Cortex of kidney (tissue), 1 donor: ENCODE data around the gene SEL1L.
"Not testable (repeated sequence)": the region's sequence is repeated elsewhere in the genome, so short reads cannot be mapped to it uniquely, and the experiment has no call there.

Experiments
- DNase-seq: peaks from one replicate; lab custom pipeline; 2025; lab: John Stamatoyannopoulos, UW

SEL1L gene

DNA sequence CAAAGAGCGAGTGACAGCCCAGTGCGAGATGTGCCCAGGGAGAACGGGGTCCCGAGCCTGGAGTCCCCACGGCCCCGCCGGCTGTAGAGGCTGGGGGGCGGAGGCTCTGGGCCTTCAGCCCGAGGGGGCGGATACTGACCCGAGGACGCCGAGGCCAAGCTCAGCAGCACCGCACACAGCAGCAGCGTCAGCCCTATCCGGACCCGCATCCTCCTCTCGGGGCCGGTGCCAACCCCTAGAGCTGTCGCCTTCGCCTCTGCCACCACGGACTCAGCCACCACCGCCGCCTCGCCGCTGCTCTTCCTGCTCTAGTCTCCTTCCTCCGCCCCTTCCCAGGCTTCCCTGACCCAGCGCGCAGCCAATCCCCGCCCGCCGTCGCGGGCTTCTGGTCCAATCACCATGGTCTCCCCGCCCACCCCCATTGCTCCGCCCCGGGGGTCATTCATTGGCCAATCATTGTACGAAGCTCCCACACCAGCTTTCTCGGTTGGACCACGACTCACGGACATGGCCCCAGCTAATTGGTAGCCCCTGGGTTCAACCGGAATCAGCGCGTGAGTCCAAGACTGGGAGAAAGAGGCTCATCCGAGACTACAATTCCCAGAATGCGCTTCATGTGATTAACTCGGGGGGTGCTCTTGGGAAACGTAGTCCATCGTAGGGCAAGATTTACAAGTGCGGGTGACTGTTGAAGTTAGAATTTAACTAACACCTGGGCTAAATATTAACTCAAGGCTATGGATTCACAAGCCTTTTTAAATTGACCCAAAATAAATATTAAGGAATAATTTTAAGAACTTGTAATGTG, at the start of gene SEL1L:
Gene SEL1L (minus strand): TSS at position 318 of the 808 bp plus-strand sequence. CDS start 109 bp downstream, at position 209.
- DNase-seq = peak; percentile 89

DNA sequence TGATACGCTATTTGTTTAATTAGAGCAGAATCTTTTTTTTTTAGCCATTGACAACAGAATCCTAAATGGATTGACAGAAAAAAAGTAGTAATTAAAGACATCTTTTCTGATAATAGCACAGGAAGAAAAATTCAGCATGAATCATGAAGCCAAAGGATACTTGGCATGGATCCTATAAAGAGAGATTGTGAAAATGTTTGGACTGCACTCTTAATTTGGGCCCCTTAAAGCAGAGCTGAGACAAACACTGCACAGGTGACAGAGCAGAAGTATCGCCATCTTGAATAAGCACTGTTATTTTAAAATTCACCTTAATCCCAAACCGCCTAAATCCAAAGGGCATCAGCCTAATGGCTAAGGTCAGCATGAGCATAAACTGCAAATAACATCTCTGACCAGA, 48.8 kb upstream of the SEL1L start:
- no peak for DNase-seq

DNA sequence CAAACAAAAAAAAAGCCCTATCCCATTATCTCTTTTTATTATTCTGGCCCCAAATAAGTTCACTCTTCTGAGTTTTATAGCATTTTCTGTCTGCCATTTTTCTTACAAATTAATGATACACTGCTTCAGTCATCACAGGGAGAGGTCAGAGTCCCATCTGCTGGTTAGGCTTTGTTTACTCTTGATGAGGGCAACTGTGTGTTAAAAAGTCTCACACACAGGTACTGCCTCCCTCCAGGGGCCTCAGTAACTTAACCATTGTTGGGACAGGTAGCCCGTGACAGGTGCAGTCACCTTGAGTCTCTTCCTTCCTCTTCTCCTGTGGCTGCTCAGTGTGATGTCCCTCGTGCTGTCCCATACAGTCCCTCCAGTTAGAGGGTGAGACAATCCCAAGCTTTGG, 45.5 kb upstream of the SEL1L start:
- no peak for DNase-seq

DNA sequence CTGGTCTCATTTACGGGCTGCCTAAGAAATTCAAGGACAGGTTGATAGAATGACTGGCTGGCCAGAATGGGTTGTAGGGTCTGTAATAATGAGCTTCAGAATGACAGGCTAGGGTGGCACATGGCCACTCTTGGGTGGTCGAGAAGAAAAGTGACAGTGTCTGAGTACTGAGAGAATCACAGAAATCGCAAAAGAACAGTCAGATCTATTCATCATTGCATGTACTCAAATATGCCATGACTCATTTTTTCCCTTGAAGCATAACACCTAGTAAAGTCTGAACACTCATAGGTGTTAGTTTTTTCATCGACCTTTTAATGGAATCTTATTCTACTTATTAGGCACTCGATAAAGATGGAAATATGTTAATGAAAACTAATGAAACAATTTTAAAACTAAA, 37.8 kb upstream of the SEL1L start:
- DNase-seq = no peak

DNA sequence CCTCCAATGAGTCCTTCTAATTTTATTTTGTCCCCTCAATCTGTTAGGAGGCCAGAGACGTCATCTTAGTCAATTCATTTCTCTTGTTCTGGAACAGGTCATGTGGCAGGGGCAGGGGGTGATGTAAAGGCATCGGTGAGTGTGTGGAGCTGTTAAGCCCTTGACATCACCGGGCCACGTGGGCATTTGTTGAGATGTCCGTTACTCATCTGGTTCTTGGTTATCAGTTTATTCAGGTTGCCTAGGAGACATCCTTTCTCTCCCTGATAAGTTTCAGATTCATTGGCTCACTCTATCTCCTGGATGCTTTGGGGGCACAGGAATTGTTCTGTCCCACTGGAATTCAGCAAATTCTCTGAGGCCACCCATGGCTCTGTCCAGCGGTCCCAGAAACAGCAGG, 33.6 kb upstream of the SEL1L start:
- DNase-seq = no peak

DNA sequence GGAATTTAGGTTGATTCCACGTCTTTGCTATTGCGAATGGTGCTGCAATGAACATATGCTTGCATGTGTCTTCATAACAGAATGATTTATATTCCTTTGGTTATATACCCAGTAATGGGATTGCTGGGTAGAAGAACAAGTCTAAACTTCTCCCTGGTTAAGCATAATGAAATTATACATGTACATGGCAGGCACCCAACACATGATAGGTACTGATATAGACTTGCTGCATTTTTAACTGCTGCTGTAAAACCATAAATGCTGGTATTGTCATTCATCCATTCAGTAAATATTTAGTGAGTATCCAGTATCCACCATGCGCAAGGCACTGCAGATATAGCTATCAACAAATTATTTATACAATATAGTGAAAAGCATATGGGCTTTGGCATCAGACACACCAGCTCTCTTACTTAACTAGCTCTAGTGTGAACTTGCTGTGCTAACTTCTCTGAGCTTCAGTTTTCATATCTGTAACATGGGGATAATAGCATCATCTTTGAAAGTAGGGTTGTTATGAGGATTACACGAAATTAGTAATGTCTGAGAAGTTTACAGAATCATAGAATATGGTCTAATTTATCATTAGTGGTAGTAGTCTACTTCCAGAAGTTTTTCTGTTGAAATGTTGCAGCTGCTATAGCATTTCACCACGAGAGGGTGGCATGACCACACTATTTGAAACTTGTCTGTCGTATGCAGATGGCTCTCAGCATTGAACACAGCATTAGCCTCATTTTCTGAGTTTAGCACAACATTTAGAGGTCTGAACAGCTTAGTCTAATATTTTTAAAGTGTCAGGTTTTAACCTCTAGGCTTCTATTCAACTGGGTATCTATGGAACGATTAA, 32.0 kb upstream of the SEL1L start:
- DNase-seq = no peak

DNA sequence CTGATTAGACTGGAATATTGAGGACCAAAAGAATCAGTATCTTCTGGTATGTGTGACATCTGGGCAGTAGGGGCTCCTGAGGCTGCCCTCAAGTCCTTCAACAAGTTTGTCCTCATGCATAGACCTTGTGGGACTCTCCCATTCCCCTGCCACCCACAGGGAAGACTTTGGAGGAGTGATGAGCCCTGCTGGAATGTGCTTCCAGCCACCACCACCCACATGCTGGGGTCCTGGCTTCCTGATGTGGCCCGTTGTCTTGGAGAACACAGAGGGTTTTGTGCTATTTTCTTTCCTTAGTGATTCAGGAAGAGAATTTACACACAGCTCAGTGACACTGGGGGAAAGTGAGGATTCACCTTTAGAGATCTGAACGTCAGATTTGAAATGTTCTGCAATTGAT, 29.2 kb upstream of the SEL1L start:
- no peak for DNase-seq

DNA sequence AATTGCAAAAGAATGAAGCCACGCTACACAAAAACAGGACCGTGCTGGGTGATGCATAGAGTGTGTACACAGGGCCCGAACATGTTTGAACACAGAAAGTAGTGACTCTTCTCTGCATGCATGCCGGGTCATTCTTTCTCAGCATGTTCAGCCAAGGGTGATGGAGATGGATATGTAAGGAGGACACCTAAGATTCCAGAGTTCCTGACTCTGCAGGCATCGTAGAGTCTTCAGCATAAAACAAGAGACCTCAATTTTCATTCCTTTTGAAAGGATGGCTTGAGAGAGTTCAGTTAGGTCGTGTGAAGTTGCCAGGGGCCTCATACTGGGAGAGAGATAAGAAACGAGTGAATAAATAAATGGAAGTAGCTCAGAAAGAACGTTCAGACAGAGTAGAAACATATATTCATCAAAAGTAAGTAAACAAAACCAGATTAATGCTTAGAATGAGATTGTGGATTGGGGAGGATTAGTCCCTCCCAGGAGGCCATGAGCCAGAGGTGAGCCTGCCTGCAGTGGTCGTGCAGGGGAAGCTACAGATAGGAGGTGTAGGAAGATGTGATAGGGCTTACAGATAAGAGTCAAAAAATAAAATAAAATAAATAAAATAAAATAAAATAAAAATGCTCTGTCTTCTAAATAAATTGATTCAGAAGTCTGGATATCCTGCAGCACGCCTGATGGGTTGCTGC, 27.6 kb upstream of the SEL1L start:
- no peak for DNase-seq

DNA sequence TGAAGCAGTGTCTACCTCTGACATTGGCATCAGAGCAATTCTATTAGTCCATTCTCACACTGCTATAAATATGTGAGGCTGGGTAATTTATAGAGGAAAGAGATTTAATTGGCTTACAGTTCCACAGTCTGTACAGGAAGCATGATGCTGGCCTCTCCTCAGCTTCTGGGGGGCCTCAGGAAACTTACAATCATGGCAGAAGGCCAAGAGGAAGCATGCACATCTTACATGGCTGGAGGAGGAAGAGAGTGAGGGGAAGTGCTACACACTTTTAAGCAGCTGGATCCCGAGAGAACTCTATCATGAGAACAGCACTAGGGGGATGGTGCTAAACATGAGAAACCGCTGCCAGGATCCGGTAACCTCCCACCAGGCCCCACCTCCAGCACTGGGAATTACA, 25.7 kb upstream of the SEL1L start:
- no peak for DNase-seq

DNA sequence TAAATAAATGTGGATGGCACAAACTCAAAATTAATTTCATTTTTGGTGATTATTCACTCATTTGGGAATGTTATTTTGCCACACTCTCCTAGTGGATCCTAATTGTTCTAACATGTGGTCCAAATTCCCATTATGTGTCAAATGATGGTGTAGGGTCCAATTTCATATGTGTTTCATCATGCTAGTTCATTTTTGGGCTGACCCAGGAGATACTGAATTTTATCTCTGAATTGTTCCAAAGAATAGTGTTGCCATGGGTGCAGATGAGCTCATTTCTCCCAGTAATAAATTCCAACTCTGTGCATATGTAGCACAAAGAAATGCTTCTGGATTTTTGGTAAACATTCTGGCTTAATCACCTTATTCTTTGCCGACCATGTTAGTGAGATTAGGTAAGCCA, 23.5 kb upstream of the SEL1L start:
- no peak for DNase-seq

DNA sequence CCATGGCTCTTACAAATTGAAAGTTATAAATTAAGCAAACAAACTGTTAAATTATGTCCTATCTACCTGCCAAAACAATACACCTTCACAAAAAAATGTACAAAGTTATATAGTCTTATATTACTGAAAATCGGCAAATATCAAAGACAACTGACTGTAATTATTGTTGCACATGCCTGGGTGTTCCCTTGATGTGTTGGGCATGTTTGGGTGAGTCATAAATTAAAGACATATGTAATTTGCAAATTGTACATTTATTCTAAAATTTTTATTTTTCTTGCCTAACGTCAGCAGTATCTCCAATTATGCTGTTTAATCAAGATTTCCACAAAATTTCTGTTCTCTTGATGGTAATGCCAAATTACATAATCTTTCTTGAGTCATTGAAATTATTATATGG, 22.0 kb upstream of the SEL1L start:
- DNase-seq = no peak

DNA sequence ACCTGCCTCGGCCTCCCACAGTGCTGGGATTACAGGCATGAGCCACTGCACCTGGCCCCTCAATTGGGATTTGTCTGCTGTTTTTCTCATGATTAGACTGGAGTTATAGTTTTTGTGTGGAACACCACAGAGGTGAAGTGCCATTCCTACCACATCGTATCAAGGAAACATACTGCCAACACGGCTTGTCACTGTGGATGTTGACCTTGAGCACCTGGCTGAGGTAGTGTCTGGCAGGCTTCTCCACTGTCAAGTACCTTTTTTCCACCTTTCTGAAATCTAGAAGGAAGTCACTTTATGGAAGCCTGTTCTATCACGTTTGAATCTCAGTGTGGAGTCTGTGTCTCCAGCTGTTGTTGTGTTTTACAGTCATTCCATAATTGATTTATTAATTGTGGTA, 21.4 kb upstream of the SEL1L start:
- no peak for DNase-seq

DNA sequence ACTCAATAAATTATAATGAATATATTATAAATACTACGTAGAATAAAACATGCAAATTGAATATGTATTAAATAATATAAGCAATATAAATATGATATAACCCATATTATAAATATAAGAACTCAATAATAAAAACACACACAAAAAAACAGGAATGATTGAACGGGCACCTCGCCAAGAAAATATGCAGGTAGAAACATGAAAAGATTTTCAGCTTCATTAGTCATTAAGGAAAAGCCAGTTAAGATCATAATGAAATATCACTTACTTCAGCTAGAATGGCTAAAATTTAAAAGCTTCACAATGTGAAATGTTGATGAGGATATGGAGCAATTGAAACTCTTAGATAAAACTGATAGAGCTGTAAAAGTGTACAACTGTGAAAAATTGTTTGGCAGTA, 17.8 kb upstream of the SEL1L start:
- DNase-seq = no peak

DNA sequence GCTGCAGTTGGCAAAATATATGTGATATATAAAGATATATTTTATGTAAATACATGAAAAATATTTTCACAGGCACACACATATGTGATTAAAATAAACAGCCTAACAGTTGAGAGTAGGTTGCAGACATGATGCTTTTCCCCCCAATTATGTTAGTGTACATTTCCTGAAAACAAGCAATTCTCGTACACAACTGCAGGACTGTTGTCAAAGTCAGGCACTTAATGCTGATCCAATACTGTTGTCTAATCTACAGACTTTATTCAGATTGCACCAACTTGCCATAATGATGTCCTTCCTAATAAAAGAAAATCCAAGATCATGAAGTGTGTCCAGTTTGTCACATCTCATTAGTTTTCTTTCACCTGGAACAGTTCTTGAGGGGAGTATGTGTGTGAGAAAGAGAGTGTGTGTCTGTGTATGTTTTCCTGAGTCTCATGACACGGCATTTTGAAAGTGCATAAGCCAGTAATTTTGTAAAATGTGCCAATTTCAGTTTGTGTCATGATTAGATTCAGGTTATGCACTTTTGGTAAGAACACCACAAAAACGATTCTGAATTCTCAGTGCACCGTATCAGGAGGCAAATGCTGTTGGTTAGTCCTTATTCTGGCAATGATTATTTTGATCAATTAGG, 16.5 kb upstream of the SEL1L start:
- no peak for DNase-seq

DNA sequence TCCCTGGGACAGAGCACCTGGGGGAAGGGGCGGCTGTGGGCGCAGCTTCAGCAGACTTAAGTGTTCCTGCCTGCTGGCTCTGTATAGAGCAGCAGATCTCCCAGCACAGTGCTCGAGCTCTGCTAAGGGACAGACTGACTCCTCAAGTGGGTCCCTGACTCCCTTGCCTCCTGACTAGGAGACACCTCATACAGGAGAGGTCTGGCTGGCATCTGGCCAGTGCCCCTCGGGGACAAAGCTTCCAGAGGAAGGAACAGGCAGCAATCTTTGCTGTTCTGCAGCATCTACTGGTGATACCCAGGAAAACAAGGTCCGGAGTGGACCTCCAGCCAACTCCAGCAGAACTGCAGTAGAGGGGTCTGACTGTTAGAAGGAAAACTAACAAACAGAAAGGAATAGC, 7.6 kb upstream of the SEL1L start:
- not testable (repeated sequence) for DNase-seq

DNA sequence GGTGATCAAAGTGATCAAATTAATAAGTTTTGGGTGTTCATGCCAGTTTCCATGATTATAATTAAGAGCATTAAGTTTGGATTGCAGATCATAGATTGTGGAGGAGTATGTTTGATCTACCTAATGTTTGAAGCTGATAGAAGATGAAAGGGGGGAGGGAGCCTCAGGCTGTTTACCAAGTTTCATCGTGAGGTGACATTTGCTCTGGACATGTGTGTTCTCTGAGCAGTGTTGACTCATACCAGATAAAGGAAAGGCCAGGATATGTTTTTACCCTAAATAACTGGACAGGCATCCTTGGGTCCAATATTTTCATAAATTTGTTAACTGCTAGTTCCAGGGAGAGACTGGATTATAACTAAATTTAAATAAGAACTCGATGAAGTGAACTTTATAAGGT, 3.5 kb upstream of the SEL1L start:
- no peak for DNase-seq

DNA sequence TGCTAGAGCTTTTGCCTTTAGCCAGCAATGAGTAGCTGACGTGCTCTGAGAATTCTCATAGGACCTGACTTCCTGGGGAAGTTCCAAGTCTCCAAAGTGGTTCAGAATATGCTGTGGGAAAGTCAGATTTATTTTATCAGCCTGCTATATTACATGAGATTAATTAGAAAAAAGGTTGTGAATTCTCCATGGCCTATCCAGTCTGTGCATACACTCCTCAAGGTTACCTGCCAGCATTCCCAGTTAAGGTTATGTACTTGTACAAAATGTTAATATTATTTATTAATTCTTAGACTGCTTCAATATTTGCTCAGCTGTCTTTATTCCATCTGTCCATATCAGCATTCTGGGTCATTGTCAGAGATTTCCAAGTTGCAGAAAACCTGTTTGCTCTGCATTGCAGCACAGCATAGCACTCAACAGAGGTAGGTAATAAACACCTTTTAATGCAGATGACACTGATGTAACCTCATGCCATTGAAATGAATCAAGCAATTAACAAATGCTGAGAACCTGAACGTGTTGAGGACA, 2.7 kb upstream of the SEL1L start:
- no peak for DNase-seq

DNA sequence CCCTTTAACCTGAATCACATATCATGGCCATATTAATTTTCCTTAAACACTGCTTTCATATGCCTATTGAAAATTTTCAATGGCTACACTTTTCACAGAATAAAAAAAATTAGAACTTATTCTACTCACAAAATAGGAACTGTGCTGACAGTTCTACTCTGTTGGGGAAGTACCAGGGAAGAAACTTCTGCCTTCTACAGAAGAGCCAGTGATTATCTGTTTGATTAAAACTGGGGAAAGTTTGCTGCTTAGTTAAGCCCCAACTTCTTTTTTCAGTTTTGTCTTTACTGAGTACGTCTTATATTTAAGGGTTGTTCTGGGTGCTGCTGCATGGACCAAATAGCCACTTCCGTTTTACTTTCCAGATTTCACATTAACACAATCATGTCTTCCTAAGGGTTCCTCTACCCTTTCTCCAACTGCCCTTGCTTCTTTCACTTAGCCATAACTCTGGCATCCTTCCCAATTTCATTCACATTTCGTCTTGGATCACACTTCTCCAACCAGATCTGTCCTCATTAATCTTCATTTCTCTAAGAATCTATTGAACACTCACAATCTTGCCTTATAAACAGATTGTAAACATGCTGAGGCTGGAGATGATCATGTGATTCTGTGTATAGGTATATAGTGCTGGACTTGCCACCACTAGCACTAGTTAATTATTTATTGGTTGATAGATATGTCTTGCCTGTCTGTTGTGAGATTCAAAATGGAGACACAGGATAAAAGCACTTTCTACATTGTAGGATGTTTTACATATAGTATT, 1.9 kb upstream of the SEL1L start:
- DNase-seq = no peak

DNA sequence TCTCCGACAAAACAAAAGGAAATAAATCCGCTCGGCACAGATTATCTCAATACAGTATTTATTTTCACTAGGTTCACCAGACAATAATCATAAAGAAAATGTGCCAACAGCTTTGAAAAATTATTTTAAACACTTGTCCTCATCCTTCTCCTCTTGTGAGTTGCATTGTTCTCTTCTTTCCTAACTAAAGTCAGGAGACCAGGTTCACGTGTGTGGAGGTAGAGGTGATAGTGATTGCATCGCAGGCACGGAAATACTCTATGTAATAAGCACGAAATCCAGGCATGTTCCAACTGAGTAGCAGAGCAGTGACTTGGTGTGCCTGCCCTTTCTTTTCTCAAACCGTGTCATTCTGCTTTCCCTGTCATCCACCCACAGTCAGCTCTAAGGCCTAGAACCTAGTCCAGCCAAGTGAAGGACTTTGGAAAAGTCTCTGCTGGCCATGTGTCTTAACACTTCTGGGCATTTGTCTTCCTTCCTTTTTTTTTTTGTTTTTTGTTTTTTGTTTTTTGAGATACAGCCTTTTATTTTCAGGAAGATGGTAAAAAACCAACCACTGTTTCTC, 939 bp upstream of the SEL1L start:
- DNase-seq = no peak

DNA sequence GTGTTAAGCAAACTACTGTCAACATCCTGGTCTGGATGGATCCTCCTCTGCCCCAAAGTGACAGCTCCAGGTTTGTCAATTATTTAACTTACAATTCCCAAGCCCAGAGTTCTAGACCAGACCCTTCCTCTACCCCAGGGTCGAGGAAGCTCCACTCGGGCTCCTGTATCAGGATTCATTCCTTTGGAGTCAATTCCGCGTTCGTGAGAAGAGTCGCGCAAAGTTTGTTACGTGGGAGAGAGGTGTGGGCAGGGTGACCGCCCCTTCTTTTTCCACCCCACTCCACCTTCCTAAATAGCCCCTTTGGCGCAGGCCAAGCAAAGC, 479 bp downstream of the SEL1L start:
- DNase-seq = no peak

DNA sequence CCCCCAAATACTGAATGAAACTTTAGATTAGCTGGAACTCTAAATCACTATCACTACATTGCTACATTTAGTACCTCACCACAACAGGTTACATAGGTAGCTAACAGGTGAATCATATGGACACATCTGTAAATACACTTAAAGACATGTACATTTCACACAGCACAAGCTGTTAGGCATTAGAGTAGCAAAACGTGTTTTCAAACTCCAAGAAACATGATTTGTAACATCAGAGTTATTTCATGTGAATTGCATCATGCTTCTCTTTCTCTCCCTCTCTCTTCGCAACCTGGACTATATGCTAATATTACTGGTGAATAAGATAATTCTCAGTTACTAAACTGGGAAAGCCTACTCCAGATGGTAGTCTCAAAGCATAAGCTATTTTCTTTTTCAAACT, 4.3 kb downstream of the SEL1L start:
- DNase-seq = no peak
